HG03520 (cell line): ENCODE results near the gene KYAT1.

ENCODE experiments used
- ATAC-seq: cut with Tn5 transposase; IDR thresholded peaks from one replicate; pipeline ENCODE4 v1.9.1; 2021; ENCODE audit warnings: mild to moderate bottlenecking, moderate library complexity; ENCODE audit not compliant: unreplicated experiment

The KYAT1 gene

DNA sequence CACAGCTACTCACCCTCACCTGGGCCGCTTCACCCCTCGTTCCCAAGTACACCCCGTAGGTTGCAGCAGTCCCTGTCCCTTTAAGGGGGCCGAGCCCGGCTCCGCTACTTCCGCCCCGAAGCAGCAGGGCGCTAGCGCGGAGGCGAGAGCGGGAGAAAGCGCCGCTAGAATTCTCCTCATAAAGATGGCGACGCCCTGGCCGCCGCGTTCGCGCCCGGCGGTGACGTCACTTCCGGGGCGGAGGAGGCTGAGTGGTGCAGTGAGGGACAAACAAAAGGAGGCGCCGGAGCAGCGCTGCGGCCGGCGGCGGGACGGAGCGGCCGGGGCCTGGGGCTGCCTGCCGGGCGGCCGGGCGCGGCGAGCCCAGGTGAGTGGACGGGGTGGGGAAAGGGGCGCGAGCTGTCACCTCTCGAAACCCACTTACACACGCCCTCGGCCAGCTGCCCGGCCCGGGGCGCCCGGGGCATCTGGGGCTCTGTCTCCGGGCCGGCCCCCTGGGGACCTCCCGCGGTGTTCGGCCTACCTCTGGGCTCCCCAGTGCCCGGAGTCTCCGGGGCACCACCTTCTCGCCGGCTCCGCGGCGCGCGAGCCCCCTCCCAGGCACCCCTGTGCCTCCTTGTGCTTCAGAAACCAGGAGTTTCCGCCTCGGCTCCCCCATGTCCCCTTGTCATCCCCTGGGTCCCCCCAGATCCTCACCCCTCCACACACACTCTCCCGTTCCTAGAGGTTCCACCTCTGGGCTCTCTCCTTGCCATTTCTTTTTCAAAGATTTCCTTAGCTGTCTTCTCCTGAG is at the start of gene KYAT1, which contains the start of gene LRRC8A:
KYAT1 (minus strand) TSS at position 67 of the 793 bp plus-strand sequence. CDS start 36,545 bp downstream, outside the sequence.
LRRC8A (plus strand) TSS at position 250 of the 793 bp plus-strand sequence. CDS start 25,032 bp downstream, outside the sequence.
- peak; percentile 78 for ATAC-seq

DNA sequence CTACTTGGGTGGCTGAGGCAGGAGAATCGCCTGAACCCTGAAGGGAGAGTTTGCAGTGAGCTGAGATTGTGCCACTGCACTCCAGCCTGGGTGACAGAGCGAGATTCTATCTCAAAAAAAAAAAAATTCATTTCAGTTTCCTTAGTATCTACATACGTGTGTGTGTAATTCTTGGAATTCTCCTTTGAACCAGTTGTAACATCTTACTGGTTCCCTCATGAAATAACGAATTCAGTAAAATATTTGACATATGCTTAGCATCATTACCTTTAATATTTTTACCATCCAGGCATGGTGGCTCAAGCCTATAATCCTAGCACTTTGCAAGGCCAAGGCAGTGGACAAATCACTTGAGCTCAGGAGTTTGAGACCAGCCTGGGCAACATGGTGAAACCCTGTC is 47.8 kb upstream of the KYAT1 start:
- ATAC-seq: no peak

DNA sequence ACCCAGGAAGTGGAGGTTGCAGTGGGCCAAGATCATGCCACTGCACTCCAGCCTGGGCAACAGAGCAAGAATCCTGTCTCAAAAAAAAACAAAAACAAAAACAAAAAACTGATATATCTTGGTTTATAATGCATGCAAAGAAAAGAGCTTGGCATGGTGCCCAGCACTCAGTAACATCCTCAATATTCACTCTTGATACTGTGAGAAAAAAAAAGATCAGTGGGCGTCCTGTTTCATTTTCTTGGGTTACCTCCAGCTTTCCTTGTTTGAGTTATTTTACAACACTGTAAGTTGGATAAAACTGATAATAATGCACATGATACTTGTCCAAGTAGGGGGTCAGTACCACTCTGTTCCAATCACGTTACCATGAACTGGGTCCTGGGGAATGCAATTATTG is 46.9 kb upstream of the KYAT1 start:
- ATAC-seq: no peak

DNA sequence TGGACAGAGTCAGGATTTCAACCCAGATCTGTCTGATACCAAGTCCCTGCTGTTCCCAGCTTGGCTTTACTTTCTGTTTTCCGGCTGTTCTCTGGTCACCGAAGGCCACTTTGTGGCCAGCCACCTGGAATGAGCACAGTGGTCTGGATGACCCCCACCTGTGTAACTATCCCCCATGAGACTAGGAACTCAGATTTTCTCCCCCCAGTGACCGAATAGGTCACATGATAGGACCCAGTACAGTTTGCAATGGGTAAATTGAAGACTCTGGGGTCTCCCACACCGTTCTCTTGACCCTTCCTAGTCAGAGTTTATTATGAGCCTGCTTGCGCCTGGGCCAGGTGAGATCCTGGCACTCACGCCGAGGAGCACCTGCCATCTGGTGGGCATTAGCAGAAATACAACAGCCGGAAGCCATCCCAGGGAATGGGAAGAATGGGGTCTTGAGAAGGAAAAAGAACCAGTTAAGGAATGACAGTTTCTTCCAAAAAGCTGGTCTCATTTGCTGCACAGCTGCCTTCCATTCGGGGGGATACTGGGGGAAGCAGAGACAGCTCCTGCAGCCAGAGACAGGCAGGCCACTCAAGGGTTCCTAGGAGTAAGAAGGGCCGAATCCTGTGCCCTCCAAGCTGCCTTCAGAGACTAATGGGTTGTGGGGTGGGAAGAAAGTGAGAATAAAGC is 46.1 kb upstream of the KYAT1 start:
- no peak for ATAC-seq

DNA sequence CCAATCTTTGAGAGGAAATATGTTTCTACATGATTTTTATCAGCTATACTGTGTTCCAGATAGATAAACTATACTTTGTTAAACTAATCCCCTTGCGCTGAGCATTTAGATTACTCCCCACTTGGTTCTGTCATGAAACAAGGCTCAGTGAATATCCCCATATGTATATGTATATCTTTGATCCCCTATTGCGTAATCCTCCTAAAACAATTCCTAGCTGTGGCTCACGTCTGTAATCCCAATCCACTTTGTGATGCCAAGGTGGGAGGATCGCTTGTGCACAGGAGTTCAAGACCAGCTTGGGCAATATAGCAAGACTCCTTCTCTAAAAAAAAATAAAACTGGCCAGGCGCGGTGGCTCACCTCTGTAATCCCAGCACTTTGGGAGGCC is 41.7 kb upstream of the KYAT1 start:
- ATAC-seq: no peak

DNA sequence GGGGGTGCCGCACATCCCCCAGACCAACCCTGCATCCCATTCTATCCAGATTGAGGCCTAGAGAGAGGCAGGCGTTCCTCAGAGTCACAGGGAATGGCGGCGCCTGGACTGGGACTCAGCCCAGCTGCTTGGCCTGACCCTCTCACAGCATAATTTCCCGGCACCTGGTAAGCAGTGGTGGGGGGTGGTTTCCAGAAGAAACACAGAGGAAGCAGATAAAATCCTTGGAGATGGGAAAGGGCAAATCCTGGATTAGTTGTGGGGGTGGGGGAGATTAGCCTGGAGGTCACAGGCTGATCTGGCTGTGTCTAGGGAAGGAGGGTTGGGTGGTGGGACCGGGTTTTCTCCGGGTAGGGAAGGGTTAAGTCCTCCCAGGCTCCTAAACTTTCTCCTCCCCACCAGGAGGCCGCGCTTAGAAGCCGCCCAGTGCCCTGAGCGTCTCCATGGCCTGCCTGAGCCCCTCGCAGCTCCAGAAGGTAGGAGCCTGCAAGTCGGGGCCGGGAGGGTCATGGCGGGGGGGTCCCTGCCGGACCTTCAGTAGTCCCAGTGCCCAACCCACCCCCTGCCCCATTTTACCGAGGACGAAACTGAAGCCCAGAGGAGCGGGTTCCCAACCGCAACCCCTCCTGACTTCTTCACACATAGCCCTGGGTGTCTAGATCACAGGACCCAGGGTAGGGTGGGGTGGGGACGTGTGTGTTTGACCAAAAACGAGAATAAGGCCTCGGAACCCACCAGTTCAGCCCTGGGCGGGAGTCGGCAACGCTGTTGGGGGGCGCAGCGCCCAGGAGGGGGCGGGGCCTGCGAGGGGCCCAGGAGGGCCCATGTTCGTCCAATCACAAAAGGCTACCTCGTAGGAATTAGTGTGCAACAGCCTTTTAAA is 40.4 kb upstream of the KYAT1 start:
- ATAC-seq: no peak

DNA sequence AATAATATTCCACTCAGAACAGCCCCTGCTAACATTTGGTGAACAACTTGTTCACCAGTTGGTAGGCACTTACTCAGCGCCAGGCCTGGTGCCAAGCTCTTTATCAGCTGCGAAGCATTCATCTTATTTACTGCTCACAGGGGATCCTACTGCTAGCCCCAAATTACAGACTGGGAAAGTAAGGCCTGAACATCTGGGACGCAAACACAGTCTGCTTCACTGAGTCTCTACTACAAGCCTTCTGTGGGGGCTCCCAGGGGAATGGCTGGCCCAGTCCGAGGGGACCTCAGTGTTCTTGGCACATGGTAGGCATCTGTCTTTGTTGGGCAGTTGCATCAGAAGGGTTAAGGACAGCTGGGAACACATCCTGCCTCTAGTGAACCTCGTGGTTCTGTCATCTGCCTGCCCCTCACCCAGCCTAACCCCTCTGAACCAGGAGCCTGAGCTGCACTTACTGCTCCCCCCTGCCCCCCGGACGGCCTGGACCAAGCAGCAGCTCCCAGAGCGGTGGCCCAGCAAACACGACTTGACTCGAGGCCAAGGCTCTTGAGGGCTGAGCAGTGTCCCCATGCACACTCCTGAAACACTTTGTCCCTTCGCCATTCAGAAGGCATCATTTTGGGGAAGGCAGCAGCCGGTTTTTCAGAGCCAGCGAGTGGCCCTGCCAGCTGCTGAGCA is 38.8 kb upstream of the KYAT1 start, which contains the start of gene PHYHD1:
PHYHD1 (plus strand) TSS at position 602 of the 678 bp plus-strand sequence. CDS start 1,342 bp downstream, outside the sequence.
- no peak for ATAC-seq

DNA sequence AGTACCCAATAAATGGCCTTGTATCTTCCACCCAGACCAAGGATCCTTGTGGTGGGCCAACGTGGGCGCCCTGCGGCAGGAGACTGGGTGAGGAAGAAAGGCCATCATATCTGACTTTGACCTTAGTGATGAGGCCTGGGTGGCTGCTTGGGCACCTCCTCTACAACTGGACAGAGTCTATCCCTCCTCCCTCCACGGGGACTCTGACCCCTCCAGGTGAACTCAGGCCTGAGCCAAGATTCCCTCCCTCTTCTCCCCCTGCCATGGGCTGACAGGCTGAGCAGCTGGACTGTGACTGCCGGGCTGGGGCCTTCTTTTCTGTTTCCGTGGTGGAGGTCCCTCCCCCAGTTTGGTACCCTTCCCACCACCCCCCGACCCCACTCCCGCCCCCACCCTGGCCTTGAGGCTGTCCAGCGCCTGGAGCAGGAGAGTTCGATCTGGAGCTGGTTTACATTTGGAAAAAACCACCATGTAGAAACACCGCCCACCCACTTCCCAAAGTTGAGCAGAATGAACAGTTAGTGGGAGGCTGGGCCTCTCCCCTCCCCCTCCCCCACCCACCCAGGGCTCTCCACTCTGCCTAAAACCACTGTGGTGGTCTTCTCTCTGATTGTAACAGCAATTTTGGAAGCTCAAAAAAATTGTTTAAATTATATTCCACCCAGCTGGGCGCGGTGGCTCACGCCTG is 37.8 kb upstream of the KYAT1 start:
- no peak for ATAC-seq

DNA sequence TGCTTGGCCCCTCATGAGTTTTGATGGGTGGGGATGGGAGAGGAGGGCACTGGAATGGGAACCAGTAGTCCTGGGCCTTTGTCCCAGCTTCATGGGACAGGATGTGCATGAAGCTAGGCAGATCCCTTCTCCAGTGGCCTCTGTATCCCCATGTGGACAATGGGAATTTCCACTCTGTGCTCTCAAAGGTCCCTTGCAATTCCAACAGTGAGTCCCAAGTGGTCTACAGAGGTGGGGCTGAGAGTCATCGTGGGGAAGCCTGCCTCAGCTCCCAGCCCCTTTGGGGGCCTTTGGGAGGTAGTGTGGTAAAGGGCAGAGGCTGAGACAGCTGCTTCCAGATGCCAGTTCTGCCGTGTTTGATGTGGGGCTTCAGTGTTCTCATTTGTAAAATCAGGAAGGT is 37.2 kb upstream of the KYAT1 start:
- ATAC-seq: no peak

DNA sequence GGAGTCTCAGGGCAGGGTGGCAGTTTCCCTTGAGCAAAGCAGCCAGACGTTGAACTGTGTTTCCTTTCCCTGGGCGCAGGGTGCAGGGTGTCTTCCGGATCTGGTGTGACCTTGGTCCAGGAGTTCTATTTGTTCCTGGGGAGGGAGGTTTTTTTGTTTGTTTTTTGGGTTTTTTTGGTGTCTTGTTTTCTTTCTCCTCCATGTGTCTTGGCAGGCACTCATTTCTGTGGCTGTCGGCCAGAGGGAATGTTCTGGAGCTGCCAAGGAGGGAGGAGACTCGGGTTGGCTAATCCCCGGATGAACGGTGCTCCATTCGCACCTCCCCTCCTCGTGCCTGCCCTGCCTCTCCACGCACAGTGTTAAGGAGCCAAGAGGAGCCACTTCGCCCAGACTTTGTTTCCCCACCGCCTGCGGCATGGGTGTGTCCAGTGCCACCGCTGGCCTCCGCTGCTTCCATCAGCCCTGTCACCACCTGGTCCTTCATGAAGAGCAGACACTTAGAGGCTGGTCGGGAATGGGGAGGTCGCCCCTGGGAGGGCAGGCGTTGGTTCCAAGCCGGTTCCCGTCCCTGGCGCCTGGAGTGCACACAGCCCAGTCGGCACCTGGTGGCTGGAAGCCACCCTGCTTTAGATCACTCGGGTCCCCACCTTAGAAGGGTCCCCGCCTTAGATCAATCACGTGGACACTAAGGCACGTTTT is 35.5 kb upstream of the KYAT1 start:
- ATAC-seq: no peak

DNA sequence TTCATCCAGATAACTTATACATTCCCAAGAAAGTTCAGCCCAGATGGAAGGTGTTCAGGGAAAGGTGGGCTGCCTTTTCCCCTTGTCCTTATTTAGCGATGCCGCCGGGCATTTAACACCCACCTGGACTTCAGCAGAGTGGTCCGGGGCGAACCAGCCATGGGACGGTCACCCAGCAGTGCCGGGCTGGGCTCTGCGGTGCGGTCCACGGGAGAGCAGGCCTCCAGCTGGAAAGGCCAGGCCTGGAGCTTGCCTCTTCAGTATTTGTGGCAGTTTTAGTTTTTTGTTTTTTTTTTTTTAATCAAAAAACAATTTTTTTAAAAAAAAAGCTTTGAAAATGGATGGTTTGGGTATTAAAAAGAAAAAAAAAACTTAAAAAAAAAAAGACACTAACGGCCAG is 35.0 kb upstream of the KYAT1 start:
- ATAC-seq: no peak

DNA sequence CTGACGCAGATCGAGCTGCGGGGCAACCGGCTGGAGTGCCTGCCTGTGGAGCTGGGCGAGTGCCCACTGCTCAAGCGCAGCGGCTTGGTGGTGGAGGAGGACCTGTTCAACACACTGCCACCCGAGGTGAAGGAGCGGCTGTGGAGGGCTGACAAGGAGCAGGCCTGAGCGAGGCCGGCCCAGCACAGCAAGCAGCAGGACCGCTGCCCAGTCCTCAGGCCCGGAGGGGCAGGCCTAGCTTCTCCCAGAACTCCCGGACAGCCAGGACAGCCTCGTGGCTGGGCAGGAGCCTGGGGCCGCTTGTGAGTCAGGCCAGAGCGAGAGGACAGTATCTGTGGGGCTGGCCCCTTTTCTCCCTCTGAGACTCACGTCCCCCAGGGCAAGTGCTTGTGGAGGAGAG is 34.5 kb upstream of the KYAT1 start:
- ATAC-seq: no peak

DNA sequence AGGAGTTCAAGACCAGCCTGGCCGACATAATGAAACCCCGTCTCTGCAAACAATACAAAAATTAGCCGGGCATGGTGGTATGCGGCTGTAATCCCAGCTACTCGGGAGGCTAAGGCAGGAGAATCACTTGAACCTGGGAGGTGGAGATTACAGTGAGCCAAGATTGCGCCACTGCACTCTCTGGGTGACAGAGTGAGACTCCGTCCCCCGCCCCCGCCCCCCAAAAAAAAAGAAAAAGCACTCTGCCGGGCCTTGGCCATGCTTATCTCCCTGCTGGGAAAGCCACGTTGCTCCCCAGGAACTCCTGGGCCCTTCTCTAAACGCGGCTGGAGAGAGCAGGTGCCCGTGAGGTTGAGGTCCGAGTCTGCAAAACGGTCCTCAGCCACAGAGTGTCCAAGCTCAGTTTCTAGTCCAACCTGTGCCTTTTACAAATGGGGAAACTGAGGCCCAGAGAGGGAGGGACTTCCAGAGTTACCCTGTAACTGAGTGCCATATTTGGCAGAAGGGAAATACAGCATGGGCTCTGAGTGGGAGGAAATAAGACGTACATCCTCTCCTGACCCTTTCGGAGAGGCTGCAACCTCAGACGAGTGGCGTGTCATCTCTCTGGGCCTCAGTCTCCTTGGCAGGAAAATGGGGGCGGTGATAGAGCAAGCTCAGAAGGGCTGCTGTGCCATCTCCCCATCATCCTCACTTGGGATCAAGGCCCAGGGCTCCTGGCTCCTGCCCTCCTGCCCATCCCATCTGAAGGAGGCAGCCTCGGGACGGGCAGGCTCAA is 32.4 kb upstream of the KYAT1 start:
- ATAC-seq: no peak

DNA sequence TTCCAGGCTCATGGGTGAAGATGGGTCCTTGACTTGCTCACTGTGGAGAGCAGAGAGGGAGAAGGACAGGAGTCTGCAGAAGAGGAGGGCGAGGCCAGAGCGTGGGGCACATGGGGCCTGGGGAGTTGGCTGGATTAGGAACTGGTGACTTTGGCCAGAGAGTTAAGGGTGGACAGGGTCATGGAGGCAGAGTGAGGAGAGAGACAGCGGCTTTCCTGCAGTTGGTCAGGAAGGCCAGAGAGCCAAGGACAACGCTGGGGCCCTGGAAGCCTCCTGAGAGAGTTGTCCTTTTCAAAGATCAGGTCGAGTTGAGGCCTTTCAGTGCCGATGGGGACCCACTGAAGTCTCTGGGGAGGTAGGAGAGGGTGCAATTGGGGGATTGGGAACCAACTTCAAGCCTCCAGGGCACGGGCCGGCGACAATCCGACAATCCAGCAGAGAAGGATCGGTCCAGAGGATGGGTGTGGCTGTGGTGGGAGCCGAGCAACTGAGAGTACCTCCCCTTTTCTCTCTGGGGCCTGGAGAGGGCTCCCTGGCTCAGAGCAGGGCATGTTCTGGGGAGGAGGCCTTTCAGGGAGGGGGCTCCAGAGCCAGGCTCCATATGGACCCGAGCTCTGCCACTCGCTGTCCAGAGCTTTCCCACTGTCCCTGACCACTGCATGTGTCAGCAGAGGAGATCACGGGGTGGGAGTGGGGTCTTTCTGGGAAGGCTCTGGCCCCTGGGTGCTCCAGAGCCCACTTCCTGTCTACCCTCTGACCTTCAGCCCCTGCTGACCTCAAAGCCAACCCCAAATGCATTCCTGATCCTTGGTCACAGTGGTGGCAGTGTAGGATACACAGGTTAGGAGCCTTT is 31.5 kb upstream of the KYAT1 start:
- ATAC-seq: no peak

DNA sequence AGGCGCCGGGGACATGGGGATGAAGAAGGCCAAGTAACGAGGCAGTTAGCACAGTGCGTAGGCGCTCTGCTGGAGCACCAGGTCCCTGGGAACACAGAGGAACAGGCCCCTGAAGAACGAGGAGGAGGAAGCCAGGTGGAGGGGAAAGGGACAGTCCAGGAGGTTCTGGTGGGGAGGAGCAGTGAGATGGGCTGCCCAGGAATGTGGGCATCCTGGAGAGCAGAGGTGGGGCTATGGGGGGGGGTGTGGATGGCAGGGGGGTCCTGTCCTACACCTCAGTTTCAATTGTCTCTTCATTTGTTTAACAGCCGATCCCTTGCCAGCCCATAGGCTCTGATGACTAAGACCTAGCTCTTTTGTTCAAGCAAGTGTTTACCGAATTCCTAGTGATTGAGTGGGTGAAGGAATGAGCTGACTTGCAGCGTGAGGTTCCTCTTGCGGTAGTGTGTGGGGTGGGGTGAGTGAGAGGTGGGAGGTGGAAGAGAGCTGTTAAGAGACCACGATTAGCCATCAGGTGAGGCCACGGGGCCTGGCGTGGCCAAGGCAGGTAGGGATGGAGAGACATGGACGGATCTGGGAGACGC is 30.6 kb upstream of the KYAT1 start:
- no peak for ATAC-seq

DNA sequence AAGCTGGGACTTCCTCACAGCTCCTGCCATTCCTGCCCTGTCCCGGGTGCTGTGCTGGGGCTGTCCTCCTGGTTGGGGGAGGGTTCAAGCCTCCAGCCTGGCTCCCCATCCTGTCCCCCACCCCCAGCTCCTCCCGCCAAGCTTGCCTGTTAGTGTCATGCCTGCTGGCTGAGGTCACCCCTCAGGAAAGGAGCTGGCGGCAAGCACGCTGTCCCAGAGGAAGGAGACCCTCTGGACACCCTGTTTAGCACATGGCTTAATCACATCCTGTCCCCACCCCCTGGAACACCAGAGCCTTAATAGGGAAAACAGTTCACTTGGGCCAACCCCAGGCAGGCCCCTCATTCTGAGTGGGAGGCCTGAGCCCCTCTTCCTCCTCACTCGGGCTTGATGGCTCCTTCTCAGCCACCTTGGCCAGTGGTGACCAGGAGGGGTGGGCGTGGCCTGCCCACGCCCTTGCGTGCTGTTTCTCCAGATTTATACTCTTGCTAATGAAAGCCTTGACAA is 29.8 kb upstream of the KYAT1 start:
- ATAC-seq: no peak

DNA sequence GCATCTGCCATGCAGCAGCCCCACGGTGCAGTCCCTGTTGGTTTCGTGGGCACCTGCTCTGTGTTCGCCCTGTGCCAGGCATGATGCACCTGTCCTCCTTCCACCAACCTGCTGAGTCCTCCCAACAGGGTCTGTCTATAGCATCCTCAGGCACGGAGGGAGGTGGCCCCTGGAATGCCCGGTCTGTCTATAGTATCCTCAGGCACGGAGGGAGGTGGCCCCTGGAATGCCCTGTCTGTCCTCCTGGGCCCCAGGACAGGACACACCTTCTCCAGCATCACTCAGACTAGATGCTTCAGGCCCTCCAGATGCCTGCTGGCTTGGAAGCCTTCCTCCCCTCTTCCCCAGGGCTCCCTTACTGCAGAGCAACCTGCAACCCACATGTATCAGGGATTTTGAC is 29.2 kb upstream of the KYAT1 start:
- no peak for ATAC-seq
